Measurements from ENCODE around the gene JOSD1.

DNA sequence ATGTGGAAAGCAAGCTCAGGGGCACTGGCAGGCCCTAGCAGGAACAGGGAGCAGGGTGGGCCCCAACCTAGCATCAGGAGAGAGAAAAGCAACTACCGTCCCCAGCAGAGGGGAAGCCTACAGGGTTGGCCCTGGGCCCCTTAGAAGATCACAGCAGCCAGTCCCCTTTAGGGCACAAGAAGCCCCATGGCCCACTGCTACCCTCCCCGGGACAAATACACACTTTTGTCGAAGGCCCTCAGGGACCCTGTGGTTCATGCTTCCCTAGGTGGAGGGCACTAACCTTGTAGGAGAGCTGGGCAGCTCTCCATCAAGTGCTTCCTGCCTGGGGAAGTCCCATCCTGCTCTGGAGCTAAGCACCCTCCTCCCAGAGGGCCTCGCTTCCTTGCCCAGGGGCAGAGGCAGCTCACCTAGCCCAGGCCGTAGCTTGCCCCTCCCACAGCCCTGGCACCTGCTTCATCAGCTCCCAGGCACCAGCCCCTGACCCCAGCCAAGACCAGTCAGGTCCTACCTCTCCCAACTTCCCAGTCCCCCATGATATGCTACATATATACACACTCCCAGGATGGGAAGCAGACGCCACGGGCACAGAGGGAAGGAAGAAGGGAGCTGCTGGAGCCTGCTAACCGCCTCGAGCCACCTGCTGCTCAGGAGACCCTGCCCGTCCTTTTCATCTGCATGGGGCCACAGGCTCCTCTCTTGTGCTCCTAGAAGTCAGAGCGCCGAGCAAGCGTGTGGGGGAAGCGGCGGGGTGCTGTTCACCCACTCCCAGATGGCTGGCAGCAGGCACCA is 34.9 kb upstream of the JOSD1 start:
- TF ChIP-seq, protein P1, sequence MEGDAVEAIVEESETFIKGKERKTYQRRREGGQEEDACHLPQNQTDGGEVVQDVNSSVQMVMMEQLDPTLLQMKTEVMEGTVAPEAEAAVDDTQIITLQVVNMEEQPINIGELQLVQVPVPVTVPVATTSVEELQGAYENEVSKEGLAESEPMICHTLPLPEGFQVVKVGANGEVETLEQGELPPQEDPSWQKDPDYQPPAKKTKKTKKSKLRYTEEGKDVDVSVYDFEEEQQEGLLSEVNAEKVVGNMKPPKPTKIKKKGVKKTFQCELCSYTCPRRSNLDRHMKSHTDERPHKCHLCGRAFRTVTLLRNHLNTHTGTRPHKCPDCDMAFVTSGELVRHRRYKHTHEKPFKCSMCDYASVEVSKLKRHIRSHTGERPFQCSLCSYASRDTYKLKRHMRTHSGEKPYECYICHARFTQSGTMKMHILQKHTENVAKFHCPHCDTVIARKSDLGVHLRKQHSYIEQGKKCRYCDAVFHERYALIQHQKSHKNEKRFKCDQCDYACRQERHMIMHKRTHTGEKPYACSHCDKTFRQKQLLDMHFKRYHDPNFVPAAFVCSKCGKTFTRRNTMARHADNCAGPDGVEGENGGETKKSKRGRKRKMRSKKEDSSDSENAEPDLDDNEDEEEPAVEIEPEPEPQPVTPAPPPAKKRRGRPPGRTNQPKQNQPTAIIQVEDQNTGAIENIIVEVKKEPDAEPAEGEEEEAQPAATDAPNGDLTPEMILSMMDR (IDR thresholded peaks at IDR 0.05; ENCODE audit: low read length) = no peak
- TF ChIP-seq EZH2 (optimal IDR thresholded peaks at IDR 0.05; ENCODE audit: low read depth, low read length) = no peak
- no peak for TF ChIP-seq EZH2phosphoT487 (IDR thresholded peaks at IDR 0.05; ENCODE audit: low read length)

Data from MM.1S (cell line).